Measurements from ENCODE around the gene FAM186B. TPM values are rescaled to one million over a fixed set of nuclear protein-coding genes. Genes with fewer than 3 reads are reported as not detected.

The FAM186B gene
- total and polyA plus RNA-seq, 2 experiments from 2014 or later = 0.21 to 0.38 TPM

DNA sequence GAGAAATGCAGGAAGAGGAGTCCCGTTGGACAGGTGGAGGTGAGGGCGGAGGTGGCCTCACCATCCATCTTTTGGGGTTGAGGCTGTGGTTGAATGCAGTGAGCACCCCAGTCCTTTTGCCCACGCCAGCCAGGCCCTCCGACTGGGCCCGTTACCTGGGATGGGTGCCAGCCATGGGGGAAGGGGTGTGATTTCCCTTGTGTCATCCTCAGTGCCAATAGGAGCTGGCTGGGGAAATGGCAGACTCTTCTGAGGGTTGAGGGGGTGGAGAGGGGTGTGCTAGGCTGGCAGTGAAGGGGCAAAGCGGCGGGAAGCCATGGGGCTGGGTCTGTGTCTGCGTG, 57.0 kb downstream of the FAM186B start (continued):
- TF ChIP-seq, protein P1, sequence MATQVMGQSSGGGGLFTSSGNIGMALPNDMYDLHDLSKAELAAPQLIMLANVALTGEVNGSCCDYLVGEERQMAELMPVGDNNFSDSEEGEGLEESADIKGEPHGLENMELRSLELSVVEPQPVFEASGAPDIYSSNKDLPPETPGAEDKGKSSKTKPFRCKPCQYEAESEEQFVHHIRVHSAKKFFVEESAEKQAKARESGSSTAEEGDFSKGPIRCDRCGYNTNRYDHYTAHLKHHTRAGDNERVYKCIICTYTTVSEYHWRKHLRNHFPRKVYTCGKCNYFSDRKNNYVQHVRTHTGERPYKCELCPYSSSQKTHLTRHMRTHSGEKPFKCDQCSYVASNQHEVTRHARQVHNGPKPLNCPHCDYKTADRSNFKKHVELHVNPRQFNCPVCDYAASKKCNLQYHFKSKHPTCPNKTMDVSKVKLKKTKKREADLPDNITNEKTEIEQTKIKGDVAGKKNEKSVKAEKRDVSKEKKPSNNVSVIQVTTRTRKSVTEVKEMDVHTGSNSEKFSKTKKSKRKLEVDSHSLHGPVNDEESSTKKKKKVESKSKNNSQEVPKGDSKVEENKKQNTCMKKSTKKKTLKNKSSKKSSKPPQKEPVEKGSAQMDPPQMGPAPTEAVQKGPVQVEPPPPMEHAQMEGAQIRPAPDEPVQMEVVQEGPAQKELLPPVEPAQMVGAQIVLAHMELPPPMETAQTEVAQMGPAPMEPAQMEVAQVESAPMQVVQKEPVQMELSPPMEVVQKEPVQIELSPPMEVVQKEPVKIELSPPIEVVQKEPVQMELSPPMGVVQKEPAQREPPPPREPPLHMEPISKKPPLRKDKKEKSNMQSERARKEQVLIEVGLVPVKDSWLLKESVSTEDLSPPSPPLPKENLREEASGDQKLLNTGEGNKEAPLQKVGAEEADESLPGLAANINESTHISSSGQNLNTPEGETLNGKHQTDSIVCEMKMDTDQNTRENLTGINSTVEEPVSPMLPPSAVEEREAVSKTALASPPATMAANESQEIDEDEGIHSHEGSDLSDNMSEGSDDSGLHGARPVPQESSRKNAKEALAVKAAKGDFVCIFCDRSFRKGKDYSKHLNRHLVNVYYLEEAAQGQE (IDR thresholded peaks at IDR 0.05; ENCODE audit: unreplicated experiment) = no peak
- no peak for TF ChIP-seq JUNB (IDR thresholded peaks at IDR 0.05; ENCODE audit: unreplicated experiment)
- TF ChIP-seq POLR2AphosphoS5 (IDR thresholded peaks at IDR 0.05; ENCODE audit: low read depth) = no peak
- no peak for TF ChIP-seq EZH2 (IDR thresholded peaks at IDR 0.05; ENCODE audit: low read depth, unreplicated experiment)
- TF ChIP-seq CREB1 (CRISPR knock-in tag; IDR thresholded peaks at IDR 0.05; ENCODE audit: low read depth) = no peak

DNA sequence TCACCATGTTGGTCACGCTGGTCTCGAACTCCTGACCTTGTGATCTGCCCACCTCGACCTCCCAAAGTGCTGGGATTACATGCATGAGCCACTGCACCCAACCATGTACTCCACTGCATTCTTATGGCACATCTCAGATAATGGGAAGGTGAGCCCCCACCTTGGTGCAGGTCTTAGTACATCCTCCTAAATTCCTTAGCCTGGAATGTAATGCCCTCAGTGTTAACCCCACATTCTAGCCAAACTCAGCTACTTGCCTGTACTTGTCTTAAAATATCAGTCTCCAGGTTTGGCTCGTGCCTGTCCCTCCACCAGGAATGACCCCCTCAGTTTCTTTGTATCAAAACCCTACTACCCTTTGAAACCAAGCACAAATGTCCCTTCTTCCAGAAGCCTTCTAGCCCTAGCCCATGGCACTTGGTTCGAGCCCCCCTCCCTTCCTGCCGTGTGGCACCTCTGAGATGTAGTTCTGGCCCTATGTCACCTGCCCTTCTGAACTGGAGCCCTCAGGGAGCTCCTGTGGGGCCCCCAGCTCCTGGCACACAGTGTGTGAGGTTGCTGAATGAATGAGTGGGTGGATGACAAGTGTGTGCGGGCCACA, 58.2 kb downstream of the FAM186B start:
- Mint-ChIP-seq H3K27me3 (ENCODE audit: insufficient read depth, low read depth, poor library complexity) (peaks cover 86% of the 10 kb centered on the region), H3K36me3 (ENCODE audit: low read depth) (no peaks in the 10 kb centered on the region), H3K4me1 (peaks cover 25% of the 10 kb centered on the region), H3K27ac (no peak overlapping the region; the same call in 1 of the 2 replicates), H3K4me3 (no peak overlapping the region; the same call in 2 of the 3 replicates), H3K9me3 (no peaks in the 10 kb centered on the region; the same call in 2 of the 3 replicates)
- ATAC-seq (no peak), DNase-seq (ENCODE audit: low spot score) (no peak)
- H3K36me3 ChIP-seq (ENCODE audit: insufficient read depth) = no peaks in the 10 kb centered on the region
- no peak overlapping the region for H2AFZ ChIP-seq
- no peaks in the 10 kb centered on the region for H4K20me1 ChIP-seq (replicated peaks; ENCODE audit: insufficient read depth)
- no peak overlapping the region for H3K4me2 ChIP-seq
- H3K27ac ChIP-seq (ENCODE audit: low read depth) = no peak overlapping the region
- H3K79me2 ChIP-seq (replicated peaks; ENCODE audit: insufficient read depth) = no peaks in the 10 kb centered on the region
- peaks cover 98% of the 10 kb centered on the region for H3K27me3 ChIP-seq (ENCODE audit: insufficient read depth)
- peaks cover 8% of the 10 kb centered on the region; the same call in 1 of the 2 replicates for H3K4me1 ChIP-seq (ENCODE audit: insufficient read depth)
- H3K4me3 ChIP-seq = no peak overlapping the region
- no peaks in the 10 kb centered on the region for H3K9me2 ChIP-seq (ENCODE audit: insufficient read depth)
- H3F3A ChIP-seq (replicated peaks; ENCODE audit: low read depth) = no peaks in the 10 kb centered on the region
- TF ChIP-seq ZNF114 (CRISPR knock-in tag; IDR thresholded peaks at IDR 0.05) (no peak), NANOG (IDR thresholded peaks at IDR 0.05; ENCODE audit: borderline replicate concordance) (no peak), EZH2 (IDR thresholded peaks at IDR 0.05; ENCODE audit: low read depth, unreplicated experiment) (no peak), ZNF331 (CRISPR knock-in tag; IDR thresholded peaks at IDR 0.05; ENCODE audit: low read depth) (no peak), POLR2AphosphoS5 (IDR thresholded peaks at IDR 0.05; ENCODE audit: low read depth) (no peak), STAT1 (IDR thresholded peaks at IDR 0.05; ENCODE audit: unreplicated experiment) (no peak), EZH2phosphoT487 (IDR thresholded peaks at IDR 0.05; ENCODE audit: unreplicated experiment) (no peak), CREB1 (CRISPR knock-in tag; IDR thresholded peaks at IDR 0.05; ENCODE audit: low read depth) (no peak)
- TF ChIP-seq, protein P1 (IDR thresholded peaks at IDR 0.05; ENCODE audit: unreplicated experiment) = no peak
- TF ChIP-seq, protein P2, sequence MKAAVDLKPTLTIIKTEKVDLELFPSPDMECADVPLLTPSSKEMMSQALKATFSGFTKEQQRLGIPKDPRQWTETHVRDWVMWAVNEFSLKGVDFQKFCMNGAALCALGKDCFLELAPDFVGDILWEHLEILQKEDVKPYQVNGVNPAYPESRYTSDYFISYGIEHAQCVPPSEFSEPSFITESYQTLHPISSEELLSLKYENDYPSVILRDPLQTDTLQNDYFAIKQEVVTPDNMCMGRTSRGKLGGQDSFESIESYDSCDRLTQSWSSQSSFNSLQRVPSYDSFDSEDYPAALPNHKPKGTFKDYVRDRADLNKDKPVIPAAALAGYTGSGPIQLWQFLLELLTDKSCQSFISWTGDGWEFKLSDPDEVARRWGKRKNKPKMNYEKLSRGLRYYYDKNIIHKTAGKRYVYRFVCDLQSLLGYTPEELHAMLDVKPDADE (IDR thresholded peaks at IDR 0.05) = no peak

Measured in GM23338 (cell line).